ENCODE measurements around the gene GRK7. TPM values are rescaled to one million over a fixed set of nuclear protein-coding genes. Genes with fewer than 3 reads are reported as not detected.

Gene GRK7
- total and polyA plus RNA-seq, 12 donors = 0.03 to 0.07 TPM; not detected in 10

DNA sequence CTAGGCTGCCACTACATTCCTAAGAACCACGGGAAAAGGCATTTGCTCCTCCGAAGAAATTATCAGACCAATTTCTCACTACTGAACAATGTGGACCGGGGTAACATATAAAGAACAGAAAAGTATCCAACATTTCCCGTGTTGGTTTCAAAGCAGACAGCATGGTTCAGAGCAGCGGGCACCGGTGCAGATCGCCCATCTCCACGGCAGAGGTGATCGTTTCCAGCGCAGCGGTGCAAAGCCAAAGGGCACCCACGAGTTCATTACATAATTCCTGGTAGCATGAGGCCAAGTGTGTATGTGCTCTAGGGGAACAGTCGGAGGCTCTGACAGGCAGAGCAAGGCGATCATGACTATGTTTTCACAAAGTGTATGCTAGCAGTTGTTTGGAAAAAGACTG, 13.2 kb downstream of the GRK7 start:
- Histone ChIP-seq H3K27me3 (peaks cover 0 to 3% (median 0%) of the 10 kb centered on the region in 7 donors), H3K4me1 (no peaks in the 10 kb centered on the region), H3K27ac (no peak overlapping the region), H3K4me3 (no peak overlapping the region), H3K9me3 (peaks cover 0 to 4% (median 0%) of the 10 kb centered on the region in 11 donors), H3K36me3 (no peaks in the 10 kb centered on the region)
- 90 to 91% methylated on average over 14 of the region's 14 CpGs for WGBS, 2 donors
- DNase-seq (no peak), ATAC-seq (no peak)
- TF ChIP-seq CTCF (IDR thresholded peaks at IDR 0.05) = no peak
- intact Hi-C loops (cut with DNase I) = no loop called here

- 70 to 78% methylated on average over 15 of the region's 15 CpGs for WGBS, 2 donors
- Histone ChIP-seq H3K36me3 (no peaks in the 10 kb centered on the region), H3K27ac (no peak overlapping the region), H3K9me3 (peaks cover 0 to 4% (median 0%) of the 10 kb centered on the region in 11 donors), H3K4me3 (no peak overlapping the region), H3K4me1 (no peaks in the 10 kb centered on the region), H3K27me3 (peaks cover 0 to 3% (median 0%) of the 10 kb centered on the region in 7 donors)
- TF ChIP-seq CTCF (IDR thresholded peaks at IDR 0.05) = no peak
- ATAC-seq (no peak), DNase-seq (no peak)
- intact Hi-C loops (cut with DNase I) = no loop called here
These were observed 13.7 kb downstream of the GRK7 start for GRCh38 chr3:141776885-141777284.

DNA sequence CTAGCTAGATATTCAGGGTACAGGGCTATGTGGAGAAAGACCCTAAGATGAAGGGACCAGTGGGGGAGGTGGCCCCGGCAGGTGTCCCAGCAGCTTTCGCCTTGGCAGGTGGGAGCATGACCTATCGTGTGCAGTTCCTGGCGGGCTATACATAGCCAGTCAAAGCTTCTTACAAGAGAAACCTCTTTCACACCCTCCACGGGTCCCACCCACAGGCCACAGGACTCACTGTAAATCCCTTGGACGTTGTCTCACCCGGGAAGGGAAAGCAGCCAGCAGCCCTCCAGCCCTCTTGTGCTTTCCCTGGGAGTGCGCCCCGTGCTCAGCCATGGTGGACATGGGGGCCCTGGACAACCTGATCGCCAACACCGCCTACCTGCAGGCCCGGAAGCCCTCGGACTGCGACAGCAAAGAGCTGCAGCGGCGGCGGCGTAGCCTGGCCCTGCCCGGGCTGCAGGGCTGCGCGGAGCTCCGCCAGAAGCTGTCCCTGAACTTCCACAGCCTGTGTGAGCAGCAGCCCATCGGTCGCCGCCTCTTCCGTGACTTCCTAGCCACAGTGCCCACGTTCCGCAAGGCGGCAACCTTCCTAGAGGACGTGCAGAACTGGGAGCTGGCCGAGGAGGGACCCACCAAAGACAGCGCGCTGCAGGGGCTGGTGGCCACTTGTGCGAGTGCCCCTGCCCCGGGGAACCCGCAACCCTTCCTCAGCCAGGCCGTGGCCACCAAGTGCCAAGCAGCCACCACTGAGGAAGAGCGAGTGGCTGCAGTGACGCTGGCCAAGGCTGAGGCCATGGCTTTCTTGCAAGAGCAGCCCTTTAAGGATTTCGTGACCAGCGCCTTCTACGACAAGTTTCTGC, 15.0 kb downstream of the GRK7 start:
- ATAC-seq (no peak), DNase-seq (no peak)
- no peaks in the 10 kb centered on the region for H3K36me3 ChIP-seq
- peaks cover 0 to 4% (median 0%) of the 10 kb centered on the region in 11 donors for H3K9me3 ChIP-seq
- no peak overlapping the region for H3K4me3 ChIP-seq
- intact Hi-C loops (cut with DNase I) = no loop called here
- no peak for TF ChIP-seq CTCF (IDR thresholded peaks at IDR 0.05)
- no peak overlapping the region for H3K27ac ChIP-seq
- H3K27me3 ChIP-seq = peaks cover 0 to 3% (median 0%) of the 10 kb centered on the region in 7 donors
- 93 to 94% methylated on average over 42 of the region's 42 CpGs for WGBS, 2 donors
- H3K4me1 ChIP-seq = no peaks in the 10 kb centered on the region

DNA sequence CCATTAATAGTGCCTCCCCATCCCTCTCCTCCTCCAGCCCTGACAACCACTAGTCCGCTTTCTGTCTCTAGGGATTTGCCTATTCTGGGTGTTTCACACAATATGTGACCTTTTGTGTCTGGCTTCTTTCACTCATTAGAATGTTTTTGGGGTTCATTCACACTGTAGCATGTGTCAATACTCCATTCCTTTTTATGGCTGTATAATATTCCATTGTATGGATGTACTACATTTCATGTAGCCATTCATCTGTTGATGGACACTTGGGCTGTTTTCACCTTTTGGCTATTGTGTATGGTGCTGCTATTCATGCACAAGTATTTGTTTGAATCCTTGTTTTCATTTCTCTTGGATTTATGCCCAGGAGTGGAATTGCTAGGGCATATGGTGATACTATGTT, 16.5 kb downstream of the GRK7 start:
- H3K4me1 ChIP-seq = no peaks in the 10 kb centered on the region
- WGBS, 2 donors = 90 to 100% methylated on average over 1 of the region's 1 CpG
- DNase-seq (no peak), ATAC-seq (no peak)
- H3K9me3 ChIP-seq = peaks cover 0 to 4% (median 0%) of the 10 kb centered on the region in 11 donors
- TF ChIP-seq CTCF (IDR thresholded peaks at IDR 0.05) = no peak
- intact Hi-C loops (cut with DNase I) = loop anchor here in 2 of 10 donors (5.0 to 10.0 kb wide), 3 partner anchors 95 to 133 kb away; partner anchors contain the start of gene ATP1B3 (in 2 of the 2)
- H3K27me3 ChIP-seq = peaks cover 0 to 3% (median 0%) of the 10 kb centered on the region in 7 donors
- no peak overlapping the region for H3K4me3 ChIP-seq
- no peaks in the 10 kb centered on the region for H3K36me3 ChIP-seq
- H3K27ac ChIP-seq = no peak overlapping the region

Measured in heart right ventricle (tissue), 16 donors.